ENCODE data around the gene HDAC8.
A peak's percentile ranks its signal among the peaks of the same experiment; 100 is the strongest.

HDAC8 gene

DNA sequence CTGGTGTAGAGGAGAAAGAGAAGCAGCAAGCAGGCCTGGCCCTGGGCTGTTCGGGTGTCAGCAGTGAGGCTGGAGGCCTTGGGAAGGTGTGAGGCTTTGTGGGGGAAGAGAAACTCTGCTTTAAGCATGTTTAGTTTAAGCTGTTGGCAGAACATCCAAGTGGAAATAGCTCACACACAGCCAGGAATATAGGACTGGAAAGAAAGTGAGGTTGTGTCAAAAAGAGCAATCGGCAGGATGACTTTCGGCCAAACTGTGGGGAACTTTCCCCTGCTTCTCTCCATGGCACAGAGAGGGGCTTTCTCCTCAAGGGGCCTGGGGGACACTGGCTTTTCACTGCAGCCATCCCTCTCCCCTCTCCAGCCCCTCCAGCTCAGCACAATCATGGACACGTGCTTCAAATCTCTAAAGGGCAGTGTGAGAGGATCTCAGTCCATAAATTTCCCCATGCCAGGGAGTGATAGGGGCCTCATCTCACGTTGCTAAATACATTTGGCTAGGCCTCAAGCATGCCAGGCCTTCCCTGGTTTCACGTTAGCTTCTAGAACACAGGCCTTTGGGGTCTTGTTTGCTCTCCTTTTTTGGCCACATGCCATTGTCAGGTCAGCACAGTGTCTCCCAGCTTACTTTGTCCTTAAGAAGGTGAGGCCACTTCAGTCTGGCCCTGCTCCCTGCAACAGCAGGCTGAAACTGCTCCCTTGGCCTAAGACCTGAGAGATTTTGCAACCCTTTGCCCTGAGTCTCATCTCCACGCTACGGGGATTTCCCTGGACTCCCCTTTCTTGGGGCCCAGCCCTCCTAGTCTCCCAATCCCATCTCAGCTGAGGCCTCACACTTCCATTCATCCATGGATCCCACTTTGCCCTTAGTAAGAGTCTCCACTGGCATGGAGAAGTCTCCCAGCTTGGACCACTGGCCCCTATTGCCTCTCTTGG lies 258.7 kb downstream of the HDAC8 start:
- no peak for DNase-seq

DNA sequence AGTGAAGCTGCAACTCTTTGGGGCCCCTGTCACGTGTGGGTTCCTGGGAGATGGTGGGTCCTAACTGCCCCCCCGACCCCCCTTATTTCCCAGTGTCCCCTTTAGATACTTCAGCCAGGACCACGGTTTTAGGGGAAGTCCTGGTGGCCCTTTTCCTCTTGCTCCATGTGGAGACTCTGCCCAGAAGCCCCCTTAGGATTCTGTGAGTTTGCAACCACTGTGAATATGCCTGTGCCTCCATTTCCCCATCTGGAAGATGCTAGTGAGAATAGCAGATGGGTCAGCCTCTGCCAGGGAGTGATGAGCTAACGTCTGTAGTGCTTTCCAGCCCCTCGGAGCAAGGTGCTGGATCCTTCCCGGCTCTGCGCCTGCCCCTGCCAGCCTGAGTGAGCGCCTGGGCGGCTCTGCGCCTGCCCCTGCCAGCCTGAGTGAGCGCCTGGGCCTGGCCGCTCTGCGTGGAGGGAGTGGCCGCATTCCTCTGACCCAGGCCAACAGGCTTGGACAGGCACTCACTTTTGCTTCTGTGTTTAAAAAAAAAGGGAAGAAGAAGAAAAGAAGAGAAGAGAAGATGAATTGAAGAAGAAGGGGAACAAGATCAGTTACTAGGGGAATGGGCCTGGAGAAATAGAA lies 260.2 kb downstream of the HDAC8 start:
- DNase-seq, result no peak

DNA sequence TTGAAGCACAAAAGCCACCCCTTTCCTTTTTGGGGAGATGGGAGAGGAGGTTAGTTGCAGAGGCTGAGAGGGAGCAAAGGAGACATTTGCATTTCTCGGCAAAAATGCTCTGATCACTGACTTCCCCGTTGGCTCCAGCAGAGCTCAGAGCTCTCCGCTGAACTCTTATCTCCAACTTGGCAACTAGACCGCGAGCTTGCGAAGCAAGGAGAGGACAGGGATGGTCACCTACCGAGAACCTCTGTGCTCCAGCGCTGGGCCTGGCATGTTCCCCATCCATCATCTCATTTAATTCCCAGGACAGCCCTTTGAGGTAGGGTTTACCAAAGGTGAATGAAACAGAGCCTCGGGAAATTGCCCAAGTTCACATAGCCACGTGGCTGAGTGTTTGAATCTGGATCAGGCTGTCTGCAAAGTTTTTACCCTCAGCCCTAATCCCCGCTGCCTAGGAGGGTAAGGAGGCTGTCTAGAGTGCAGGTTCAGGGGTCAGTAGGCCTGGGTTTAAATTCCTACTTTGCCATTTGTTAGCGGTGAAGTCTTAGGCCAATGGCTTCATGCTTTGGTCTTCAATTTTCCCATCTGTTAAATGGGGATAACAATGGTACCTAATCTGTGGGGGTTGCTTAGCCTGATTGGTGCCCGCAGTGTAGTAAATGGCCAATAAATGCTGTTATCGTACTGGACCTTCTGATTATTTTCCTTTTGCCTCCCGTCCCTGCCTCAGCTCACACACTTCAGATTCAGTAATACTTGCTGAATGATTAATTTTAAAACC lies 263.2 kb downstream of the HDAC8 start:
- no peak for DNase-seq

DNA sequence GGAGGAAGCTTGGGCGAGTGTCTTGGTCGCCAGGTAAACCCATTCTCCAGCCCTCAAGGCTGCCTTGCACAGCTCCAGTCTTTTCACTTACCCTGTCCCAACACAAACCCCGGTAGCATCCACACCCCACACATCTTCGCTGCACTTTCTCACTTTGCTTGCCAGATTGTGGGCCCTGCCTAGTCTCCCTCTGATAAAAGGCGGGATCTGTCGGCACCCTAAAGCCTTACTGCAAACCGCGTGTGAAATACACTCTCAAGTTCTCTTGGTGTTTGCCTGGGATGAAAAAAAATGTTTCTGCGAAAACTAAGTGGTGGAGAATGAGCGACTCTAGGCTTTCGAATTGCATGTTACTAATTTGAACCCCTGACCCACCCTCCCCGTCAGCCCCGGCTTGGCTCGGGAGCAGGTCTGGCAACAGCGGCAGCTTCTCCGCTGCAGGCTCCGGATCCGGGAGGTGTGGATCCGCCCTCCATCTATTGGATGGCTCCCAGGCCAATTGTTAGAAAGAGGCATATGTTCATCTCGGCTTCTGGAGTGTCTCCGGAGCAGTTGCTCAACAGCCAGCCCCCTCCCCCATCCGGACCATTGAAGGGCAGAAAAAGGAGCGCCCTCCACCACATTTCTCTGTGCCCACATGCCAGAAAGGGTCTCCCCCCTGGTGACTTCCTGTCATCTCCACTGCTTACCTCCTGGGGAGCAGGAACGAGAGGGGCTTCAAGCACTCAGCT lies 263.9 kb downstream of the HDAC8 start:
- DNase-seq, result peak; percentile 56 to 62

DNA sequence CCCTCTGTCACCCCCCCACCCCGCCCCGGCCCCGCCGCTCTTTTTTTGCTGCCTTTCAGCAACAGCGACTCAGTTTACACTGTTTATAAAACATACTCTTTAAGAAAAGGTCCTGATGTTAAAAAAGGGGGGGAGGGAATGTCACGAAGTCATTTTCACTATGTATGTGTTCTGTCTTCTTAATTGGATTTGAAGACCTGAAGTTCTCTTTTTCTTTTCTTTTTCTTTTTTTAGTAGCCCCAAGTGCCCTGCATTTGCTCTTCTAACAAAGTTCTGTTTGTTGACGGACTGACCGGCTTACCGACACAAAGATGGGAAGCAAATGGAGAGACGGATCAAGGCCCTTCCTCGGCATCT lies 264.5 kb downstream of the HDAC8 start:
- no peak for DNase-seq

DNA sequence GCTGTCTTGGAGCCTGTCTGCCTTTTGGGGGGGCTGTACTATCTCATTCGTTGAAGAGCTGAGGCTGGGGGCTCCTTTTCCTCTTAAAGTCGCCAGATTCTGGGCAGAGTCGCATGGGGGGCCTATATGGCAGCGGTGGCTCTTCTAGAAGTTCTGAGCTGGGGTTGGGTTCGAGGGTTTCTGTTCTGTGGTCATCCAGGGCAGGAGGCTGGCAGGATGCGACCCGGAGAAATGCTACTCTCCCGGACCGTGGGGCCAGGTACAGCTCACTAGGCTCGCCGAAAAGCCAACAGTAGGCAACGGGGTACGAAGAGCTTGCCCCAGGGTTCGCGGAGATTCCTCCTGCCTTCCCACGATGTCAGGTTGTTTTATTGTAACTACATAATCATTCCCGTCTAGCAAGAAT lies 265.0 kb downstream of the HDAC8 start:
- DNase-seq, result no peak

DNA sequence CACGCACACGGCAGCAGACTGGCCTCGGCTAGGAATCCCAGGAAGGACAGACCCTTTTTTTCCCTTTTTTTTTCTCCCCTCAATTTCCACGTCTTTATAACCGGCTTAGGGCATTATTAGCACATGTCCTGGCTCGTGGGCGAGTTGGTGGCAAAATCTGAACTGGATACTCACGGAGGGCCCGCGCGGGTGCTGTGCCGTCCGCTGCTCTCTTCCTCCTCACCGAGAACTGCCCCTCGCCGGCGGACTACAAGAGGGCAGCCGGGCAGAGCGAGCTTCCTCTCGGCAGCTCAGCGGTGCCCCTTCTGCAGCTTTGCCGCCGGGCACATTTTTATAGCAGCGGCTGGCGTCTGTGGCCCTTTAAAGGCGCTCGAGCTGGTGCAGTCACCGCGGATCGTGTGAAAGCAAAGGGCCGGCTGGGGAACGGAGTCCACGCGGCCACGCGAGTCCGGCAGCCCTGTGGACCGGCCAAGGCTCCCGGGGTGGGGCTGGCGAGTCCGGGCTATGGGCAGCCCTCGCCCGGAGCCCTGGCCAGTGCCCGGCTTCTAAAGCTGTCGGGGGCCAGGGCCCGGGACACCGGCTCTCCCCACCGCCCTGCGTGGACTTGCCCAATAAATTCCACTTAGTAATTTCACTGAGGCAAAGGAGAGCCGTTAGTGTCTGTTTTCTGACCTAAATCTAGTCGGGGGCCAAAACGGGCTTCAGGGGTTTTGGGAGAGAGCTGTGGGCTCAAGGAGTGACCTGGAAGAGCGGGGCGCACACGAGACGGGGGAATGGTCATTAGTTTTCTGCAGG lies 265.6 kb downstream of the HDAC8 start:
- peak; percentile 33 to 45 for DNase-seq

DNA sequence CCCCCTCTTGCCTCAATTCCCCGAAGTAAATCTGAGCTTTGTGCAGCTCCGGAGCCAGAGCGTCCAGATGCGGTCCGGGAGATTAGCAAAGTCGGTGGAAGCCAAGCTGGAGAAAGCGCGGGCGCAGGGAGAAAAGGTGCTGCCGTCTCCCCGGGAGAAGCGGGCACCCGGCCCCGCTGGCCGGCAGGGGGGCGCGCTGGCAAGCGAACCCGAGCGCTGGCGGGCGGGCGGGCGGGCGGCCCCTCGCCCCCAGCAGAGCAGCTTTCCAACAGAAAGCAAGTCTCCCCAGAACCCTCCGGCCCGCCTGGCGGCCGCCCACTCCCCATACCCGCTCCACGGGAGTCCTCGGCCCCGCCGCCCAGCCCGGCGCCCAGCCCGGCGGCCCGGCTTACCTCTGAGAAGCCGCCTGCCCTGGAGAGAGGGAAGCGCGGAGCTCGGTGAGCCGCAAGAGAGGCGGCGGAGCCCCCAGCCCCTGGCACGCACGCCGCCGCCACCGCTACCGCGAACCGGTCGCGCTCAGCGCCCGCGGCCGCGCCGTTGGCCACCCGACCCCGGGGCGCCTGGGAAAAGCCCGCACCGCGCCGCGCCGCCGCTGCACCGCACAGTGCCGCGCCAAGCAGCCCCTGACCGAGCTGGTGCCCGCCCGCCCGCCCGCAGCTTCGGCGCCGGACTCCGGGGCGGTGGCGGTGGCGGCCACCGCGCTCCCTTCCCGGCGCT lies 266.4 kb downstream of the HDAC8 start:
- DNase-seq, result no peak

DNA sequence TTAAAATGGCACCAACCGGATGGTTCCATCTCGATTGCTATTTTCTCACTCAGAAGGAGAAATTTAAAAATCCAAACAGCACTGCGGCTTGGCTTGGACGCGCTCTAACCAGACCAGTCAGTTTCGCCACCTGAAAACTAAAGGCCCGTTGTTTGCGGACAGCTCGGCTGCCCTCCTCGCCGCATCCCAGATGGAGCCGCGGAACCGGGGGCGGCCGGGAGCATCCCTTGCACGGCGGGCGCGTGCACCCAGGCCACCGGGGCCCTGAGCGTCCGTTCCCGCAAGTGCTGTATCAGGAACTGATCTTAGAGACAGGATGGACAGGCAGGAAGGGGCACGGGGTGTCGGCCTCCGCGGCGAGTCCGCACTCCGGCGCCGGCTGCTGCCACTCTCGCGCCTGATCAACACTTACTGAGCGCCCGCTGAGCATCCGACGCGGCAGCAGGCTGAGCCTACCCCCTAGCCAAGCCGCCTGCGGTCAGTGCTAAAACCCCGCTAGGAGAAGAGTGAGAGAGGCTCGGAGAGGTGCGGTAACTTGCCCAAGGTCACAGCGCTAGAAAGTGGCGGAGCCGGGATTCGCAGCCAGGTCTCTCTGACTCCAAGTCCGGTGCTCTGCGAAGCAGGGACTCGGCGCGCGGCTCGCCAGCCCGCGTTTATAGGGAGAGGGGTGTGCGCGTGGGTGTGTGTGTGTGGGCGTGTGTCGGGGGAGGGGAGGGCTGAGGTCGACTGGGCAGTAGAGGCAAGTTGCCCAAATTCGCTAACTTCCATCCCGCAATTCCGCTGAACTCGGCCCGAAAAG lies 267.2 kb downstream of the HDAC8 start, which contains the start of gene CITED1:
Gene CITED1, minus strand, starts transcription at position 629 of the 799 bp plus-strand sequence. CDS start 3,045 bp downstream, outside the sequence.
- no peak for DNase-seq

DNA sequence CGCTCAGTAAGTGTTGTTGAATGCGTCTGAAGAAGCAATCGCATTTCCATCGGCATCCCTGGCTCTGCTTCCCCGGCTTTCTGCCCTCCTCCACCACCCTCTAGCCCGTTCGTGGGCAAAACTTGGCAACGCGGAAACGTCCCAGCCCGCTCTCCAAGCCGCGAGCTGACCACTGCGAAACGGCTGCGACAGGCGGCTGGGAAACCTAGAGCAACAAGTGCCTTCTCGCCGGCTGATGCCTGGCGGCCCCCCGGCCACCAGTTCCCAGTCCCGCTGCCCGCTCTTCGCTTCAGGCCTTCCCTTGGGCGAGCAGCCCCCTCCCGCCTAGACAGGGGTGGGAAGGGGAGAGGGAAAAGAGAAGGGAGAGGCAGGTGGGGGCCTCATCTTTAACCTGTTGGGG lies 267.8 kb downstream of the HDAC8 start:
- no peak for DNase-seq

DNA sequence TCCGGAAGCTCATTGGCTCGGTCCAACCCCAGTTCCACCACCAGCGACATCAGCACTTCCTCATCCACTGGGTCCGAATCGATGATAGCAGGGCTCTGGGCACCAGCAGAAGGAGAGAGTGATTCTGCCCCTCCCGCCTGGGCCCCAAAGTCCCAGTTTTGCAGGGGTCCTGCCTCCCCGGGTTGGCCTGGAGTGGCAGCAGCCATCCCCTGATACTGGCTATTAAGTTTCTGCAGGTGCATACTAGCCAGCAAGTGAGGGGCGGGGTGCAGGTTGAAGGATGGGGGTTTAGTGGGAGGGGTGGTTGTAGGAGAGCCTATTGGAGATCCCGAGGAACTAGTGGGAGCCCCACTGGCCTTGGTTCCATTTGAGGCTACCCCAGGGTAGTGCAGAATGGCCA lies 270.9 kb downstream of the HDAC8 start:
- DNase-seq, result no peak

DNA sequence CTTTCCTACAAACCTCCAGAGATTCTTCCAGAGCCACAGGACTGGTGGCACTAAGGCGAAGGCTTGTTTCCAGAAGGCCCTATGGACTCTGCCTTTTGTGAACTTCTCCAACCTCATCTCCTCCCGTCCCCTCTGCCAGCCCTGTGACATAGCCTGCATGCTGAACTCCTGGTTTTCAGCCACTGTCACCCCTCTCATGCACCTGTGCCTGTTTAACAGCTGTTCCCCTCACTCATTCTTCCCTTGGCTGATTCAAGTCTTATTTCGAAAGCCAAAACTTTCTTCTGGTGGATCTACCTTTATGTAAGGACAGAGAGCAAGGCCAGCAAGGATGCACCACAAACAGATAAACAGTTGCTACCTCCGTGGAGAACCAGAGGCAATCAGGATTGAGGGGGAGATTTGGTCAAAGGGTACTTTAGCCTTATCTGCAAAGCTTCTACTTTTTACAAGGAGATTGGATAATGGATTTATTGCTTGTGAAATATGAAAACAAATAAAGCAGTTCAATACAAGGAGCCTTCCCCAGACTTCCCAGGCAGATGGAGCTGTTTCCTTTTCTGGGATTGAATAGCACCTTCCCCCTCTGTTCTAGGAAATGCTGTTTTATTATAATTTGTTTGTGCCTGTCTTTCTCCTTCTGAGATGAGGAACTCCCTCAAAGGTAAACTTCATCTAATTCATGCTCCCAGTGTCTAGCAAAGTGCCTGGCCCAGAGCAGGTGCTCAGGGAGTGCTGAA lies 272.6 kb downstream of the HDAC8 start:
- DNase-seq, result no peak

DNA sequence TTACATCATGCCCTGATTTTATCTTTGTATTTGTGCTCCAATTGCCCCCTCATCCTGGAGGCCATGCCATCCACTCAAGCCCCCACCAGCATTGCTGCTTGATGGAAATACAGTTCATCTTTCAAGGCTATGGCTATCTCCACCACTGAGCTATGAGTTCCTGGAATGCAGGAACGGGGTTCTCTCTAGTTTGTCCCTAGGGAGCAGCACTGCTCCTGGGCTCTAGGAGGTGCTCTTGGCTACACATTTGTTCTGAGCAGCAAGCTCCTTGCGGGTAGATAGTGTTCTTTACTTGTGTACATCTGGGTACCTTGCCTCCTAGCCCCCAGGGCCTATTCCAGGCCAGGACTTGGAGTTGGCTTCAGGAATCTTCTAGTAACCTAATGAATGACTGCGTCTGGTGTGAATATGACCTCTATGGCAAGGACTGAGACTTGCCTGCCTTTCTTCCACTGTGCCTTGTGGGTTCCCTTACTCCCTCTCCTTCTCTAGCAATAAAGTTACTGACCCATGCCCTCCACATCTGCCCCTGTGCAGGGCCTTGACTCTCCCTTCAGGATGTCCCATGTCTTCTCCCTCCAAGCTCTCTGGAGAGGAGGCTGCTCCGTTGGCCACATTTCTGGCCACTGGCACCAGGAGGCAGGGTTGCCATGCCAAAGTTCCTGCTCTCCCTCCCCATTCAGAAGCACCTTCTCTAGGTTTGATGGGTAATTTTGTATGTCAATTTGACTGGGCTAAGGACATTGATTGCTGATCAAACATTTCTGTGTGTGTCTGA lies 274.5 kb downstream of the HDAC8 start:
- no peak for DNase-seq

DNA sequence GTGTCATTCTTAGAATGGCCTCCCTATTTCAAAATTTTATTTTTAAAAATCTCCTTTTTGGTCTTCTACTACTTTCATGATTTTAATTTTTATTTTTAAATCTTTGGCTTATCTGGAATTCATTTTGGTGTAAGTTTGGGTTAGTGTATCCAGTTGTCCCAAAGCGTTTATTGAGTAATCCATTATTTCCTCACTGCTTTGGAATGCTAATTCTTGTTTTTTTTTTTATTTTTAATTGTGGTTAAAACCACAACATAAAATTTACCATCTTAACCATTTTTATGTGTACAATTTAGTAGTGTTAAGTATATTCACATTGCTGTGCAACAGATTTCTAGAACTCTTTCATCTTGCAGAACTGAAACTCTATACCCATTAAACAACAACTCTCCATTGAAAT lies 275.7 kb downstream of the HDAC8 start:
- DNase-seq, result no peak

DNA sequence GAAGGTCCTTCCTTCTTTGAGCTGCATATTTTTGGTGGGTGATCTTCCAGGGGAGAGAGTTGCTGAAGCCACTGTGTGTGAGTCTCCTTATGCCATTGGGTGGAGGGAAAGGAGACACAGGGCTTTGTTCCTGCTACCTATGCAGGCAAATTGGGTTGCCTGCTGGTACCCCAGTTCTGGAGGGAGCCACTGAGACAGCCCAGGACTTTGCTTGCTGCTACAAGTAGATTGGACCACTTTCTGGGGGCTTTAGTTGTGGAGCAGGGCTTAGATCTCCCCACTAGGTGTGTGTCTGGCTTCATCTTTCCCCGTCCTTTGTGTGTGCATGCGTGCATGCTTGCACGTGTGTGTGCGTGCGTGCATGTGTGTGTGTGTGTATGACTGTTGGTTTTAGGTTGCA lies 276.9 kb downstream of the HDAC8 start:
- DNase-seq, result no peak

DNA sequence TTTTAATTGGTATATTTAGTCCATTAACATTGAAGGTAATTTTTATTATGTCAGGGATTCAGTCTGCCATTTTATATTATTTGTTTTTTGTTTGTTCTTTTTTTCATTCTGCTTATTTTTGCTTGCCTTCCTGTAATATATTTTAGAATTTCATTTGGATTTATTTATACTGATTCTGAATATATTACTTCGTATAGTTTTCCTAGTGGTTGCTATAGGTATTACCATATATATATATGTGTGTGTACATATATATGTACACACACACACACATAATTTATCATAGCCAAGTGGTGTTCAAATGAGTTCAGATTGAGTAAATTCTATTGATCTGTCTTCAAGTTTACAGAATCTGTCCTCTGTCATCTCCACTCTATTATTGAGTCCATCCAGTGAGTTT lies 278.1 kb downstream of the HDAC8 start:
- no peak for DNase-seq

DNA sequence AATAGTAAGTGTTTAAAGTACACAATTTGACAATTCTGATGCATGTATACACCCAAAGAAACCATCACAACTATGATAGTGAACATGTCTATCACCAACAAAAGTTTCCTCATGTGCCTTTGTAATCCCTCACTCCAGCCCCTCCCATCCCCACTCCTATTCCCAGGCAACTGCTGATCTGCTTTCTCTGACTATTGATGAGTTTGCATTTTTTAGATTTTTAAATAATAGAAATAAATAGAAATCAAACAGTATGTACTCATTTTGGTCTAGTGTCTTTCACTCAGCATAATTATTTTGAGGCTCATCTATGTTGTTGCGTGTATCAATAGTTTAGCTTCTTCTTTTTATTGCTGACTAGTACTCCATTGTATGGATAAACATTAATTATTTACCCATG lies 290.3 kb downstream of the HDAC8 start:
- no peak for DNase-seq

DNA sequence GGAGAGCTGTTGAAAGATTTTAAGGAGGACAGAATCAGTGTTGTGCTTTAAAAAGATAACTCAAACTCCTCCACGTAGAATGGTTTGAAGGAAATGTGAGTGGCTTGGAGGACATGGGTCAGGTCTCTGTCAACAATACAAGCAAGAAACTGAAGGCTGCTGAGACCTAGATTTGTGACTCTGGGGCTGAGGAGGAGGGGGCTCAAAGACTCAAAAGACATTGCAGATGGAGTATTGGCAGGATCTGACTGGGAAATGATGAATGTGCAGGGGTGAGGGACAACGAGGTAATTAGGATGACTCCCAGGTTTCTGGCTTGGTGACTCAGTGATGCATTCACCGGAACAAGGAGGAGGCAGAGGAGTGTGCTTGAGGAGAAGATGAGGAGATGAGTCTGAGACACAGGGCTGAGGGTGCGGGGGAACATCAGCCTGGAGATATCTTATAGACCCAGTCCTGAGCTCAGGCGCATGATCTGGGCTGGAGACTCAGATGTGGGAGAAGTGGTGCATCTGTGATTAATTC lies 292.3 kb downstream of the HDAC8 start:
- DNase-seq, result no peak

Measured in SHP77 (cell line).